Measurements from ENCODE around the gene BORCS6.

DNA sequence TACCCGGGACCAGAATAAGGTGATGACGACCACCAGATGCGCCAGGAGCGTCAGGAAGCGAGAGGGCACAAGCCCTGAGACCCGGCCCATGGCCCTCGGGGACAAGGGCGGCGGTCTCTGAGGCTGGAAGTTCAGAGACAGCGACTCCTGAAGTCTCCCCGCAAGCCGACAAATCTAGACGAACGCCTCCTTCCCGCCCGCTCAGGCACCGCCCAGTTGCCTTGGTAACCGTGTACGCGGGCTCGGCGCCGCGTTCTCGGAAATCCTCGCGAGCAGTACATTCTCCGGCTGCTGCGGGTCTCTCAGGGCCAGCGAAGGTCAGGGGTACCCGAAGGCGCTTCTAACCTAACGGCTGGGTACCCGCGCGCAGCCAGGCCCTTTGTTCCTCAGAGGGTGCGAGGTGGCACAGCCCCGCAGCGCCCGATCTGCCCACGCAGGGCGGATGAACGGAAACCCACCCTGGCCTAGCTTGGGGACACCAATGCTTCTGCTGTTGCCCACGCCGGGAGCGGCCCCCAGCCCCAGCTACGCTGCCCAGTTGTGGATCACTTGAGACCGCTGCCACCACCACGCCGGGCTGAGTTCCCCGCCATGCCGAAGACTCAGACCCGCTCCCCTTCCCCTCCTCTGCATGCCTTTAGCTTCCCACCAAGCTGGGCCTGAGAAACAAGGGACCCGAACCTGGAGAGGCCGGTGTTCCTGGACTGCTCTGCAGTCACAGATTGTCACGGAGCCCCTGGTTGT is 13.6 kb downstream of the BORCS6 start, which contains the start of gene TMEM107:
- TF ChIP-seq EZH2phosphoT487 (IDR thresholded peaks at IDR 0.05; ENCODE audit: insufficient read depth, low read depth) = no peak
- no peak for TF ChIP-seq EZH2 (IDR thresholded peaks at IDR 0.05; ENCODE audit: insufficient read depth, poor library complexity, severe bottlenecking)
